Raji (cell line): Measurements from ENCODE around the gene DRAP1.

ENCODE experiments used
- POLR2A ChIP-seq: IDR thresholded peaks from 2 replicates; pipeline ENCODE4 v1.6.1; 2011; ENCODE audit warnings: low read depth, low read length, control low read depth; ENCODE audit not compliant: insufficient read depth

The DRAP1 gene

GRCh38 chr11:65919141-65919572 is at the start of gene DRAP1:
Gene DRAP1 (plus strand): TSS chr11:65919426. CDS start chr11:65919502, 76 bp downstream.
- peak; percentile 56 for TF ChIP-seq POLR2A

DNA sequence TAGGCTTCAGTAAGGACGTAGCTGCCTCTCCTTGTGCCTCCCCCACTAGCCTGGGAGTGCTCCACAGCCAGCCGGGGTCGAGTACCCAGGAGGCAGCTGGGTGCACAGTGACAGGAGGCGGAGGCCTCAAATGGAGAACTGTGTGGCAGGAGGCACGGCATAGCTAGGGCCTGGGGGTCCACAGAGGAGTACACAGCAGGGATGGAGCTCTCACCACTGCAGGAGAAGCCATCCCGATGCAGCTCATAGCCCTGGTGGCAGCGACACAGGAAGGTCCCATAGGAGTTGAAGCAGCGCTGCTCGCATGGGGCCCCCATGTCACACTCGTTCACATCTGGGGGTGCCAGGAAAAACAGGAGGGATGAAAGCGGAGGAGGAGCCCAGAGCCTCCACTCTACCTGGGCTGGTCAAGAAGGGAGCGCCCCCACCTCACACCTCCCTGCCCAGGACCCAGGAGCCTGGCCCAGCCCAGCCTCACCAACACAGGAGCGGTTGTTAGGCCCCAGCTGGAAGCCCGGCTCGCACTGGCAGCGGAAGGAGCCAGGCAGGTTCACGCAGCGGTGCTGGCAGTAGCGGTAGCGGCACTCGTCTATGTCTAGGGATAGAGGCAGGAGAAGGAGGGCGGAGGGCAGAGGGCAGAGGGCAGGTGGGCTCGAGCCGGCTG is 49.5 kb upstream of the DRAP1 start:
- no peak for TF ChIP-seq POLR2A

DNA sequence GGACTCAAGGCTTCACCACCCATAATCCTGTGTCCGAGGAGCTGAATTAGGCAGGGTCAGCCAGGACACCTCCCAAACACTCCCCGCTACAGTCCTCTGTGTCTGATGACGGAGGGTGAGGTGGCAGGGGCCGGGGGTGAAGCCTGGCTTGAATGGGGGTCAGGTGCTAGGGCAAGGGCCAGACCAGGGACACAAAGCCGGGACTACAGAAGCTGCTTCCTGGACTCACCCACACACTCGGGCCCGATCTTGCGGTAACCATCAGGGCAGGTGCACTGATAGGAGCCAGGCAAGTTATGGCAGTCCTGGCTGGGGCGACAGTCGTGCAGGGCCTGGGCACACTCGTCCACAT is 48.9 kb upstream of the DRAP1 start:
- TF ChIP-seq POLR2A = no peak

GRCh38 chr11:65870706-65871681 is 48.2 kb upstream of the DRAP1 start:
- TF ChIP-seq POLR2A = no peak

- TF ChIP-seq POLR2A = no peak
Measured at GRCh38 chr11:65871811-65872548, 47.2 kb upstream of the DRAP1 start.

DNA sequence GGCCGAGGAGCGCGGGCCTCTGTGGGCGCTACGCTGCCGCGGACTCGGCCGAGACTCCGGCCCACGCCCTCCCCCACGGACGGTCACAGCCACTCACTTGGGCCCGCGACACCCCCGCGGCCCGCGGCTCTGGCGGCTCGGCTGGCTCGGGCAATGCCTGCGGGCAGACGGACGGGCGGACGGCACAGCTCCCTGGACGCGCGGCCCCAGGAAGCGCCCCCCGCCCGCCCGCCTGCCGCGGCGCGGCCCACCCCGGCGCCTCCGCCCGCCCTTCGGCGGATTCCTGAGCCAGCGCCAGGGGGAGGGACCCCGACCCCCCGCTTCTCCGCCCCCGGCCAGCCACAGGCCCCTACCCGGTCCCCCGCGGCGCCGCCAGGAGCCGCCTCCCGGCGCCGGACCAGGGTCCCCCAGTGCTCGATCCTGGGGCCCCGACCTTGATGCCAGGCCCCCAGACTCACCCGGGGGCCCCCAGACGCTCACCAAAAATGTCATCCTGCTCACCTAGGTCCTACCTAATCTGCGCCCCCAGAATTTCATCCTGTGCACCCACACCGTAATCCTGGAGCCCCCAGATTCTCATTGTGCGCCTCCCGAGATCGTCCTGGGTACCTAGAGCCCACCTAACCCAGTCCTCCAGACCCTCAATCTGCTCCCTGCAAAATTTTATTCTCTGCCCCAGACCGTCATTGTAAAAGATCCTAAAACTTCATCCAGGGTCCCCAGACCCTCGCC is 46.5 kb upstream of the DRAP1 start, which contains the start of gene EFEMP2:
TSS of gene EFEMP2 (minus strand) at position 215 of the 732 bp plus-strand sequence. CDS start 446 bp downstream, outside the sequence.
- TF ChIP-seq POLR2A = no peak

GRCh38 chr11:65873318-65874156 is 45.7 kb upstream of the DRAP1 start:
- peak; percentile 96 for TF ChIP-seq POLR2A

GRCh38 chr11:65879617-65880016 is 39.6 kb upstream of the DRAP1 start, which contains the start of gene CTSW:
Gene CTSW (plus strand): TSS chr11:65879837. CDS start chr11:65879855, 18 bp downstream.
- TF ChIP-seq POLR2A = no peak

DNA sequence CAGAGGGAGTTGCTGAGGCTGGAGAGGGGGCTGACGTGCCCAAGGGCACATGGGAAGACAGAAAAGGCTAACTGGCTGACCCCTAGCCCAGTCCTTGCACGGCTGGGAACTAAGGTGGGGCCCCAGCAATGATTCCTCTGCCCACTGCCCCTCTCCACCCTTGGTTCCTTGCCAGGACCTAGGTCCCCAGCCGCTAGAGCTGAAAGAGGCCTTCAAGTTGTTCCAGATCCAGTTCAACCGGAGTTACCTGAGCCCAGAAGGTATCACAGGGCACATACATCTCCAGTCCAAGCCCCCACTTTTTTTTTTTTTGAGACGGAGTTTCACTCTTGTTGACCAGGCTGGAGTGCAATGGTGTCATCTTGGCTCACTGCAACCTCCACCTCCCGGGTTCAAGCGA is 39.2 kb upstream of the DRAP1 start:
- no peak for TF ChIP-seq POLR2A

- TF ChIP-seq POLR2A = peak; percentile 9; the same call in 1 of the 2 replicates
Measured at GRCh38 chr11:65880844-65881421, 38.3 kb upstream of the DRAP1 start.

- no peak for TF ChIP-seq POLR2A
Measured at GRCh38 chr11:65882120-65883057, 36.8 kb upstream of the DRAP1 start.
